ENCODE measurements around the gene GOPC. TPM values are rescaled to one million over a fixed set of nuclear protein-coding genes. Genes with fewer than 3 reads are reported as not detected.

GOPC gene
- total and polyA plus RNA-seq, 2 of the 13 experiments (the other 11 are each of a cell fraction or from before 2014, with no cell fraction given), result 20.9 to 41.5 TPM

DNA sequence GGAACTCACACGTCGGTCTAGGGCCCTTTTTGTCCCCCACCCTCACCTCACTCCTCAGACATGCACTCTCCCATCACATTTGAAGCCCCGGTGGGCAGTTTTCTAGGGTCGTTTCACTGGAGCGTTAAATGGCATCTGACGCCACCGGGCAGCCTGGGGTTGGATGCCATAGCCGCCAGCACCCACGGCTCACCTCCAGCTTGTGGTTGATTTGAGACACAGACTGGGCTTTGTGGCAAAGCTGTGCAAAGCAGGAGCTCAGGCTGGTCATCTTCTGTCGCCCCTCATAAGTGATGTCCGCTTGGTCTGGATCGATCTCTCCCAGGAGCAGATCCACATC lies 530 bp downstream of the GOPC start:
- in situ Hi-C loops (cut with HindIII; ENCODE audit: extremely low pct_ligation_motif_present, low pct_unique_long_range_greater_than_20kb), result loop anchor here (5.0 to 25.0 kb wide), 2 partner anchors 254 to 639 kb away; no protein-coding TSS in a partner anchor
- no peak for FAIRE-seq
- CTCF ChIA-PET (ENCODE audit: low intra/inter-chr PET ratio, low total read pairs), result no interaction called here

More for the DNA sequence above, 530 bp downstream of the GOPC start:
- BruUV-seq (replicated peaks), result TSS peak; percentile 59
- Histone ChIP-seq H3K9ac (ENCODE audit: insufficient read depth, low read depth, low read length) (peak overlapping the region; percentile 90), H3K79me2 (ENCODE audit: insufficient read depth, low read length) (peaks cover 45% of the 10 kb centered on the region), H3K4me3 (replicated peaks in 1 of 3; ENCODE audit: insufficient read depth in 1 of 3, low read depth in 2 of 3, low read length in 3 of 3) (peak overlapping the region; percentile 79 to 88 (median 83)), H2AFZ (ENCODE audit: low read length) (no peak overlapping the region), H3K4me2 (ENCODE audit: low read depth, low read length) (peak overlapping the region; percentile 93), H3K27me3 (ENCODE audit: control insufficient read depth in 1 of 2, insufficient read depth in 2 of 2, low read length in 2 of 2) (no peaks in the 10 kb centered on the region; a peak in 1 of 5 replicates), H3K27ac (ENCODE audit: extremely low read length, insufficient read depth, low read length) (peak overlapping the region; percentile 89), H3K9me3 (ENCODE audit: low read length) (peaks cover 9% of the 10 kb centered on the region), H3K4me1 (ENCODE audit: insufficient read depth, low read length) (peaks cover 28% of the 10 kb centered on the region), H3K36me3 (replicated peaks in 1 of 2; ENCODE audit: control insufficient read depth in 1 of 2, insufficient read depth in 2 of 2, low read length in 2 of 2) (peaks cover 1 to 17% of the 10 kb centered on the region in 2 experiments; a peak in 3 of 5 replicates), H4K20me1 (ENCODE audit: insufficient read depth, low read length) (peaks cover 10% of the 10 kb centered on the region)
- DNase-seq (ENCODE audit: low spot score), result no peak
- 0 out of 2 replicates have a peak, but pooled peaks have one; percentile 2 for TF ChIP-seq ZSCAN9 (CRISPR knock-in tag; IDR thresholded peaks at IDR 0.05; ENCODE audit: borderline replicate concordance)
- 0 out of 2 replicates have a peak, but pooled peaks have one; percentile 4 for TF ChIP-seq ZNF616 (CRISPR knock-in tag; IDR thresholded peaks at IDR 0.05; ENCODE audit: low read depth)
- 0 out of 2 replicates have a peak, but pooled peaks have one; percentile 11 for TF ChIP-seq ZNF562 (CRISPR knock-in tag; IDR thresholded peaks at IDR 0.05; ENCODE audit: borderline replicate concordance)
- no peak for TF ChIP-seq ZNF382 (CRISPR knock-in tag; IDR thresholded peaks at IDR 0.05; ENCODE audit: borderline replicate concordance)
- TF ChIP-seq, protein P1, sequence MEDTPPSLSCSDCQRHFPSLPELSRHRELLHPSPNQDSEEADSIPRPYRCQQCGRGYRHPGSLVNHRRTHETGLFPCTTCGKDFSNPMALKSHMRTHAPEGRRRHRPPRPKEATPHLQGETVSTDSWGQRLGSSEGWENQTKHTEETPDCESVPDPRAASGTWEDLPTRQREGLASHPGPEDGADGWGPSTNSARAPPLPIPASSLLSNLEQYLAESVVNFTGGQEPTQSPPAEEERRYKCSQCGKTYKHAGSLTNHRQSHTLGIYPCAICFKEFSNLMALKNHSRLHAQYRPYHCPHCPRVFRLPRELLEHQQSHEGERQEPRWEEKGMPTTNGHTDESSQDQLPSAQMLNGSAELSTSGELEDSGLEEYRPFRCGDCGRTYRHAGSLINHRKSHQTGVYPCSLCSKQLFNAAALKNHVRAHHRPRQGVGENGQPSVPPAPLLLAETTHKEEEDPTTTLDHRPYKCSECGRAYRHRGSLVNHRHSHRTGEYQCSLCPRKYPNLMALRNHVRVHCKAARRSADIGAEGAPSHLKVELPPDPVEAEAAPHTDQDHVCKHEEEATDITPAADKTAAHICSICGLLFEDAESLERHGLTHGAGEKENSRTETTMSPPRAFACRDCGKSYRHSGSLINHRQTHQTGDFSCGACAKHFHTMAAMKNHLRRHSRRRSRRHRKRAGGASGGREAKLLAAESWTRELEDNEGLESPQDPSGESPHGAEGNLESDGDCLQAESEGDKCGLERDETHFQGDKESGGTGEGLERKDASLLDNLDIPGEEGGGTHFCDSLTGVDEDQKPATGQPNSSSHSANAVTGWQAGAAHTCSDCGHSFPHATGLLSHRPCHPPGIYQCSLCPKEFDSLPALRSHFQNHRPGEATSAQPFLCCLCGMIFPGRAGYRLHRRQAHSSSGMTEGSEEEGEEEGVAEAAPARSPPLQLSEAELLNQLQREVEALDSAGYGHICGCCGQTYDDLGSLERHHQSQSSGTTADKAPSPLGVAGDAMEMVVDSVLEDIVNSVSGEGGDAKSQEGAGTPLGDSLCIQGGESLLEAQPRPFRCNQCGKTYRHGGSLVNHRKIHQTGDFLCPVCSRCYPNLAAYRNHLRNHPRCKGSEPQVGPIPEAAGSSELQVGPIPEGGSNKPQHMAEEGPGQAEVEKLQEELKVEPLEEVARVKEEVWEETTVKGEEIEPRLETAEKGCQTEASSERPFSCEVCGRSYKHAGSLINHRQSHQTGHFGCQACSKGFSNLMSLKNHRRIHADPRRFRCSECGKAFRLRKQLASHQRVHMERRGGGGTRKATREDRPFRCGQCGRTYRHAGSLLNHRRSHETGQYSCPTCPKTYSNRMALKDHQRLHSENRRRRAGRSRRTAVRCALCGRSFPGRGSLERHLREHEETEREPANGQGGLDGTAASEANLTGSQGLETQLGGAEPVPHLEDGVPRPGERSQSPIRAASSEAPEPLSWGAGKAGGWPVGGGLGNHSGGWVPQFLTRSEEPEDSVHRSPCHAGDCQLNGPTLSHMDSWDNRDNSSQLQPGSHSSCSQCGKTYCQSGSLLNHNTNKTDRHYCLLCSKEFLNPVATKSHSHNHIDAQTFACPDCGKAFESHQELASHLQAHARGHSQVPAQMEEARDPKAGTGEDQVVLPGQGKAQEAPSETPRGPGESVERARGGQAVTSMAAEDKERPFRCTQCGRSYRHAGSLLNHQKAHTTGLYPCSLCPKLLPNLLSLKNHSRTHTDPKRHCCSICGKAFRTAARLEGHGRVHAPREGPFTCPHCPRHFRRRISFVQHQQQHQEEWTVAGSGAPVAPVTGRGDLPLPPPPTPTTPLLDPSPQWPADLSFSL (CRISPR knock-in tag; IDR thresholded peaks at IDR 0.05), result 0 out of 2 replicates have a peak, but pooled peaks have one; percentile 14
- 0 out of 2 replicates have a peak, but pooled peaks have one; percentile 8 for TF ChIP-seq SMYD3 (CRISPR knock-in tag; IDR thresholded peaks at IDR 0.05)
- no peak for TF ChIP-seq ASH2L (IDR thresholded peaks at IDR 0.05; ENCODE audit: insufficient read length, low read depth, low read length)
- no peak for TF ChIP-seq MTF2 (CRISPR knock-in tag; IDR thresholded peaks at IDR 0.05; ENCODE audit: borderline replicate concordance)
- TF ChIP-seq HOXD1 (CRISPR knock-in tag; IDR thresholded peaks at IDR 0.05), result no peak
- TF ChIP-seq RARG (CRISPR knock-in tag; IDR thresholded peaks at IDR 0.05; ENCODE audit: low read depth), result 0 out of 2 replicates have a peak, but pooled peaks have one; percentile 1
- 0 out of 2 replicates have a peak, but pooled peaks have one; percentile 13 for TF ChIP-seq GTF3A (CRISPR knock-in tag; conservative IDR thresholded peaks at IDR 0.05)
- POLR2A ChIA-PET, result interaction anchor here (0.8 to 2.5 kb wide), 20 partner anchors 8 to 1295 kb away, joined by 3 to 64 read pairs (median 5); partner anchors contain the start of gene DCBLD1
- intact Hi-C loops (cut with micrococcal nuclease; ENCODE audit: unreplicated experiment), result loop anchor here (1.0 to 10.0 kb wide), 5 partner anchors 45 to 233 kb away; partner anchors contain the start of gene NUS1
- under 1% methylated on average over 10 of the region's 12 CpGs for WGBS (ENCODE audit: low lambda C conversion rate)
- peak; percentile 64 for ATAC-seq
